ENCODE results near the gene SP7.

DNA sequence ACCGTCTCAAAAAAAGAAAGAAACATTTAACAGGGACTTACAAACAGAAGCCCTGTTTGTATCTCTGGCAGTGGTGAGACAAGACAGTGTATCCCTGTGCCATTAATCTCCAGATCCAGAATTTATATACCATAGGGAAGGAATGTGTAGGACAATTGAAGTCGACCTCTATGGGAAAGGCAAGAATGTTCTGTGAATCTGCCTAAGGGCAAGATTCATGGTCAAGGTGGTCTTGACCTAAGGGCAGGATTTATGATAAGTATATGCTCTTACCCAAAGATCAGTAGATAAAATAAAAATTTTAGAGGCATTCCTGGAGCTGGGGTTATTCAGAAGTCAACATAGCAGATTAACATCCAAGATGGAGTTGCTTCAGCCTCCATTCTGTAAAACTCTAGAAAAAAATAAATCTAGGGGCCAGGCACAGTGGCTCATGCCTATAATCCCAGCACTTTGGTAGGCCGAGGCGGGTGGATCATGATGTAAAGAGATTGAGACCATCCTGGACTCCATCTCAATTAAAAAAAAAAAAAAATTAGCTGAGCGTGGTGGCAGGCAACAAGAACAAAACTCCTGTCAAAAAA is 22.8 kb upstream of the SP7 start:
- TF ChIP-seq, protein P1, sequence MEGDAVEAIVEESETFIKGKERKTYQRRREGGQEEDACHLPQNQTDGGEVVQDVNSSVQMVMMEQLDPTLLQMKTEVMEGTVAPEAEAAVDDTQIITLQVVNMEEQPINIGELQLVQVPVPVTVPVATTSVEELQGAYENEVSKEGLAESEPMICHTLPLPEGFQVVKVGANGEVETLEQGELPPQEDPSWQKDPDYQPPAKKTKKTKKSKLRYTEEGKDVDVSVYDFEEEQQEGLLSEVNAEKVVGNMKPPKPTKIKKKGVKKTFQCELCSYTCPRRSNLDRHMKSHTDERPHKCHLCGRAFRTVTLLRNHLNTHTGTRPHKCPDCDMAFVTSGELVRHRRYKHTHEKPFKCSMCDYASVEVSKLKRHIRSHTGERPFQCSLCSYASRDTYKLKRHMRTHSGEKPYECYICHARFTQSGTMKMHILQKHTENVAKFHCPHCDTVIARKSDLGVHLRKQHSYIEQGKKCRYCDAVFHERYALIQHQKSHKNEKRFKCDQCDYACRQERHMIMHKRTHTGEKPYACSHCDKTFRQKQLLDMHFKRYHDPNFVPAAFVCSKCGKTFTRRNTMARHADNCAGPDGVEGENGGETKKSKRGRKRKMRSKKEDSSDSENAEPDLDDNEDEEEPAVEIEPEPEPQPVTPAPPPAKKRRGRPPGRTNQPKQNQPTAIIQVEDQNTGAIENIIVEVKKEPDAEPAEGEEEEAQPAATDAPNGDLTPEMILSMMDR (conservative IDR thresholded peaks at IDR 0.05): no peak
- TF ChIP-seq EZH2 (IDR thresholded peaks at IDR 0.05; ENCODE audit: low read depth): no peak

Measured in PC-9 (cell line).